GM18519 (cell line): ENCODE data around the gene VEGFC.

Experiments
- ATAC-seq: cut with Tn5 transposase; IDR thresholded peaks from one replicate; pipeline ENCODE4 v1.9.1; 2021; ENCODE audit warnings: mild to moderate bottlenecking, moderate library complexity; ENCODE audit not compliant: unreplicated experiment, low FRiP score

The VEGFC gene

GRCh38 chr4:176800891-176801534 lies 8.3 kb upstream of the VEGFC start:
- ATAC-seq: no peak

DNA sequence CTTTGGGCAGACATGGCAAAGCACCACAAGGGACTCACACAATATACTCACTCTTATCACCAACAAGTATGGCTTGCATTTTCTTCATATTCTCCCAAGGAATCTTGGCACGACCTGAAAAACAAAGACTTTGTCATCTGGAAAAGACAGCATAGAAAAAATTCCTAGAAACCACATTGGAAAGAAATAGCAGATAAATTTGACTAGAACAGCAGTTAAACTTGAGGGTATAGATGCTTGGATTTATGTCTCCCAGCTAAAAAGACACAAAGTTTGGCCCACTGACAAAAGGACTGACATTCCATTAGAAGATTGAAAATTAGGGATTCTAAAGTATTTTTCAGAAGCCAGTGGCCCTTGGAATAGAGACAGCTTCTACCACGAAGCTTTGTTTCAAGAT lies 6.9 kb upstream of the VEGFC start:
- ATAC-seq: no peak

GRCh38 chr4:176798540-176798939 lies 5.8 kb upstream of the VEGFC start:
- no peak for ATAC-seq

DNA sequence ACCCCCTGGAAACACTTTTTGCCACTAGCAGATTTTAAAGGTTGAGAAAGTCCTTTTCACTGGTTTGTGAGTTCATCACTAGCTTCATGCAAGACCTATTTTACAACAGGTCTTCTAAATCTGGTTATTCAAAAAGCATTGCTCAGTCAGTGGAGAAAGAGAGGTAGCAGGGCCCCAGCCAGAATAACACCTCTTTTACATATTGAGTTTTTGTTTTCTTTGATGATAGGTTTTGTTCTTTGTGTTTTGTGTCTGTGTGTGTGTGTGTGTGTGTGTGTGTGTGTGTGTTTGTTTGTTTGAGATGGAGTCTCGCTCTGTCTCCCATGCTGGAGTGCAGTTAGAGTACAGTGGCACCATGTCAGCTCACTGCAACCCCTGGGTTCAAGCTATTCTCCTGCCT lies 2.7 kb upstream of the VEGFC start:
- ATAC-seq: no peak

- no peak for ATAC-seq
Observed at GRCh38 chr4:176794651-176795050, 1.9 kb upstream of the VEGFC start.

DNA sequence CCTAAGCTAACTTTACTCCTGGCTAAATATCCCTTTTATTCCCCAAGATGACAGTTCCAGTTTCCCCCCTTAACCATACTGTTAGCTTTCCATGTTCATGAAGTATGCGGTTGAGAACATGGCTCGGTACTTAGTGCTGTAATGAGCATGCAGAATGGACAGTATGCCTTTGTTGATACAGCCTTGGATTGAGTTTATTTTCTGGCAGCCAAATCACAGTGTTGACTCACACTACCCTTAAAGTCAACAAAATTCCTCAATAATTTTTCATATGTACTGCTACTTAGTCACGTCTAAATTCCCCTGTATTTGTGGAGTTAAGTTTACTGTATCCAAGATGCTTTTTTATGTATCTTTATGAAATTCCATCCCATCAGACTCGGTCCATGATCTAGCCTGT lies 1.4 kb upstream of the VEGFC start:
- ATAC-seq: no peak

GRCh38 chr4:176793060-176793605 lies 411 bp upstream of the VEGFC start:
- ATAC-seq: no peak

DNA sequence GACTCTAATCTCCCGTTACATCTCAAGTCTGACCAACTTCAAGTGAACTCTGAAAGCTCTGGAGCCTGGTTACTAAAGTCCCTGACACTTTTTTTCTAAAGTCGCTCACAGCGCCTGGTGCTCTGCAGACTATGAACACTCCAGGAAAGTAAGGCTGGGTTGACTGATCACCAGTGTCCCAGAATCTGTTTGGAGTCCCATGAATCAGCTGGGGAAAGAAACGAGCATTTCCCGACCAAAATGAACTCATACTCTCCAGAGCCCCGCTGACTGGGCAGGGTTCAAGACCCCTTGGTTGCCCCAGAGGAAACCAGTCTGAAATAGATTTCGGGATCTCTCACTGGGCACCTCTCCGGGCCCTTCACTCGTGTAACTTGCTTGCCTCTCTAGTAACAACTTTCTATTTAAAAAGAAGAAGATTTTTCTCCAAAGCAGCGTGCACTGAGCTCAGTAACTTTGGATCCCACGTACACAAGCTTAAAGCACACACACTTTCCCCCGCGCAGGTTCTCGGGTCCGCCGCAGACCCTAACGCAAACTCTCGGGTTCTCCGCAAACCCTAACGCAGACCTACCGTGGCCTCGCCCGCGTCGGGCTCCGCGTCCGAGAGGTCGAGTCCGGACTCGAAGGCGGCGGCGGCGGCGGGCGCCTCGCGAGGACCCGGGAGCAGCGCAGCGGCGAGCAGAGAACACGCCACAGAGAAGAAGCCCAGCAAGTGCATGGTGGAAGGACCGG lies 964 bp downstream of the VEGFC start:
- ATAC-seq: no peak

DNA sequence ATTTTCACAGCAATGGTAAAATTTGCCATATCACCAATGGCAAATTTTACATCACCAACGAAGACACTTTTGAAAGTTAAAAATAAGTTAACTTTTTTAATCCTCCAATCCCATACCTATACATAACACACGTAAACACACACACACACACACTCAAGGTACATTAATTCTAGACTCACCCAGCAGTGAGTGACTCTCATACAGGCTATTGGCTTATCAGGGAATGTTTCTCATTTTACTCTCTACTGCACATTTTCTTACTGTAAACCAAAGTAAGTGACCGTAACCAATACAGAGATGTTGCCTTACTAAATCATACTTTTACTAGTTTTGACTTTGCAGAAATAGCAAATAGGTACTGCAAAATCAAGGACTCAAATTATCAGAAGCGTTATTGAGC lies 2.3 kb downstream of the VEGFC start:
- no peak for ATAC-seq

GRCh38 chr4:176789955-176790354 lies 2.8 kb downstream of the VEGFC start:
- peak; percentile 84 for ATAC-seq

GRCh38 chr4:176788971-176789370 lies 3.8 kb downstream of the VEGFC start:
- no peak for ATAC-seq

DNA sequence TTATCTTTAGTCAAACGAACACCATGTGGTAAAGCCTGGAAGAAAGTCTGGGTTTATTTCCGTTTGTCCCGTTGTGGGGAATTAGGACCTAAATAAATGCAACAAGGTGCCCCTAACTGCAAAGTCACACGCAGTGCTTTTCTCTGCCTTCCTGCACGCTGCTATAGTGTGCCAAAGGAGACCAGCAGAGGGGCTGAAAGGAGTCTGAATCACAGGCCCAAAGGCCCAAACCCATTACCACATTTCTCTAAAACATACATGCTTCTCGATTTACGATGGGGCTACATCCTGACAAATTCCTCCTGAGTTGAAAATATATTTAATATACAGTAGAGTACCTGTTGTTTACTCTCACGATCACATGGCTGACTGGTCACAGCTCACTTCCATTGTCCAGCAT lies 4.5 kb downstream of the VEGFC start:
- no peak for ATAC-seq

GRCh38 chr4:176784816-176785215 lies 7.9 kb downstream of the VEGFC start:
- no peak for ATAC-seq

- no peak for ATAC-seq
Observed at GRCh38 chr4:176782794-176783193, 9.9 kb downstream of the VEGFC start.

DNA sequence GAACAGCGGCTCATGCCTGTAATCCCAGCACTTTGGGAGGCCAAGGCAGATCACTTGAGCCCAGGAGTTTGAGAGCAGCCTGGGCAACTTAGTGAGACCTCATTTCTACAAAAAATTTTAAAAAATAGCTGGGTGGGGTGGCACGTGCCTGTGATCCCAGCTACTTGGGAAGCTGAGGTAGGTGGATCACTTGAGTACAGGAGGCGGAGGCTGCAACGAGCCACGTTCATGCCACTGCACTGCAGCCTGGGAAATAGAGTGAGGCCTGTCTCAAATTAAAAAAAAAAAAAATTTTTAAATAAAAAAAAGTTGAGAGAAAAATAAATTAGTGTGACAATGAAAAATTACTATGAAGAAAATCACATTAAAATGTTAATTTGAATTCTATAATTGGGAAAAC lies 10.5 kb downstream of the VEGFC start:
- ATAC-seq: no peak

DNA sequence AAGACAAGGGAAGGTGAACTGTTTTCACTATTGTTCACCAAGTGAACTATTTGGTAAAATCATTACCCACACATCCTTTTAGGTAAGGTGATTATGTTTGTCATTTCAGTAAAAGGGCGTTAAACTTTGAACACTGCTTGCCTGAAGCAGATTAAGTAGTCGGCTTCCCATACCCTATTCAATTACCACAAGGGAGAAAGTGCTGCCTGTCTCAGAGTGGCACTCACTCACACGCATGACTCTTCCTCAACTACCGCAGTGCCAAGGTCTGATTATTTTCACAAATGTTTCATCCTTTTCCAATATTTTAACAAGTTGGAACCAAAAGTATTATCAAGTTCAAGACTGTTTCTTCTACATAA lies 11.0 kb downstream of the VEGFC start:
- ATAC-seq: no peak

GRCh38 chr4:176780995-176781738 lies 11.6 kb downstream of the VEGFC start:
- ATAC-seq: no peak

- ATAC-seq: no peak
Observed at GRCh38 chr4:176779421-176779820, 13.3 kb downstream of the VEGFC start.

DNA sequence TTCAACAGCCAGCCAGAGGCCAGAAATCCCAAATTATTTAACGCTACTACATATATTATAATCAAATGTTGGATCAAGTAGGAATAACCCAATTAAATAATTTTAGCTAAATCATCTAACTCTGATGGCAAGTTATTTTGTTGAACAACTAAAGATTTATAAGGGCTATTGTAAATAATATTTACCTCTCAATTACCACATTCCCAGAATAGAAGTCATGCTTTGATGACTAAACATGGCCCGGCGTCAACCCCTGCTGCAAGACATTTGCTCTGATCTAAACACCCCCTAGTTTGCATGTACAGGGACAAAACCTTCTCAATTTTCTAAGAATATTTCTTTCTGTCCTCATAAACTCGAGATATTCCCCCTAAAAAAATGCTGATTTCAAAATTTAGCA lies 14.2 kb downstream of the VEGFC start:
- ATAC-seq: no peak

- no peak for ATAC-seq
Observed at GRCh38 chr4:176778063-176778462, 14.7 kb downstream of the VEGFC start.

DNA sequence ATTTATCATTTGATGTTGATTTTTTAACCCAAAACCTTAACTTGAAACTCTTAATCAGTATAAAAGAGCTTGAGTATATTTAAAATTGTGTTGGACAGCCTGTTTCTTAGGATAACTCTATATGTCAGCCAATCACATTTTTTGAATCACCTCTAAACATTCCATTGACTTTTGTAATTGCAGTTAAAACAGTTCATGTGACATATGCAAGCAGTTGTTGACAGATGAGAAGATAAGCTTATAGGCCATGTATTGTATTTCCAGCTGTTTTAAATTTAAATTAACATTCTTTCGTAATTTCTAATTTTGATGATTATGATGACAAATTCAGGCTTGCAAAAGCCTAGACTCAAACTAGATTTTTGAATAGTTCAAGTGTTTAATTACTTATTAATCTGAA lies 17.4 kb downstream of the VEGFC start:
- no peak for ATAC-seq
